Osteocyte (in vitro differentiated cells): Measurements from ENCODE around the gene ZMIZ1. TPM values are rescaled to one million over a fixed set of nuclear protein-coding genes. Genes with fewer than 3 reads are reported as not detected.

ENCODE experiments used
- DNase-seq: peaks from one replicate; pipeline ENCODE4 v3.0.0; 2021; ENCODE audit warnings: mixed read lengths; ENCODE audit not compliant: unreplicated experiment; ENCODE audit errors: extremely low spot score
- H3K27ac Mint-ChIP-seq: one replicate; pipeline ENCODE4 v1.8.0; 2021; ENCODE audit warnings: mild to moderate bottlenecking, mixed read lengths; ENCODE audit not compliant: unreplicated experiment
- H3K27me3 Mint-ChIP-seq: one replicate; pipeline ENCODE4 v1.8.0; 2021; ENCODE audit warnings: mixed read lengths; ENCODE audit not compliant: unreplicated experiment
- H3K36me3 Mint-ChIP-seq: one replicate; pipeline ENCODE4 v1.8.0; 2021; ENCODE audit warnings: mixed read lengths; ENCODE audit not compliant: unreplicated experiment
- H3K4me1 Mint-ChIP-seq: one replicate; pipeline ENCODE4 v1.8.0; 2021; ENCODE audit warnings: mixed read lengths; ENCODE audit not compliant: unreplicated experiment
- H3K4me3 Mint-ChIP-seq: one replicate; pipeline ENCODE4 v1.8.0; 2021; ENCODE audit warnings: mild to moderate bottlenecking, moderate library complexity, mixed read lengths; ENCODE audit not compliant: unreplicated experiment
- H3K9me3 Mint-ChIP-seq: one replicate; pipeline ENCODE4 v1.8.0; 2021; ENCODE audit warnings: mixed read lengths; ENCODE audit not compliant: unreplicated experiment
- total RNA-seq: library from RNA; stranded (reverse); gene quantifications from 2 replicates; pipeline ENCODE4 v1.2.1, GENCODE V29; 2021
- TF ChIP-seq, protein P1 (sequence below): fragments of 200-600 bp; sonication (generic); IDR thresholded peaks from 2 replicates; pipeline ENCODE4 v1.5.0; 2021; ENCODE audit warnings: antibody characterized with exemption, mild to moderate bottlenecking, moderate library complexity

Gene ZMIZ1
- total RNA-seq, 1 donor from 2014 or later: 90.5 TPM

DNA sequence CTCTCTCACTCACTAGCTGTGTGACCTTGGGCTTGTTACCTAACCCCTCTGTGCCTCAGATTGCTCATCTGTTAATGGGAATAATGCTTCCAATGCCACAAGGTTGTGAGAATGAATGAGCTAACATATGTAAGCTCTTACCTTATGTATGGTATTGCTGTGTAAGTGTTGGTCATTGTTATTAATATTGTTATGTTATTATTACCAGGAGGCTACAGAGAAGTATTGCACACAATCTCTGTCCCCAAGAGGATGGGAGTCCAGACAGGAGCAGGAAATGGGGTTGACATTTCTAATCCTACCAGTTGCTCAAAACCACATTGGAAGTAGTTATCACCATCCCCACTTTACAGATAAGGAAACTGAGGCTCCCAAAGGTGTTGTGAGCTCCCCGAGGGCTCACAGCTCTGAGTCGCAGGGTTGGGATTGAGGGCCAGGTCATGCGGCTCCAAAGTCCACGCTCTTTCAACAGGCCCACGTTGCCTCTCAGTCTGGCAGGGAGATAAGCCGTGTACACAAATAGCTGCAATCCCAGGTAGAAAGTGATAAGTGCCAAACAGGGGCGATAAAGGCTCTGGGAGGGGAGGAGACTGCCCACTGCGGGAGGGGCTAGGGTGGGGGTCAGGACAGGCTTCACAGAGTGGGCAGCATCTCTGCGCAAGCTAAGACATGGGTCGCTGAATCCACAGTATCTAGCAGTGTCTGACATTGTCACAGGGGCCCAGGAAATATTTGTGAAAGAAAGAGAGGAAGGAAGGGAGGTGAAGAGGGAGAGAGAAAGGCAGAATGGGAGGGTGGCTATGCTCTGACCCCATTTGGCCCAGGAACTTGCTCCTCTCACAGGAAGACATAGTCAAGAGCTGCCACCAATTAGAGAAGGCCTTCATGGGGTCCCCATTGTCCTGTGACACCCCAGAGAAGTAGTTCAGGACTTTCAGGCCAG lies 9.6 kb upstream of the ZMIZ1 start:
- DNase-seq: no peak
- Mint-ChIP-seq H3K4me1 (no peaks in the 10 kb centered on the region), H3K9me3 (no peaks in the 10 kb centered on the region), H3K36me3 (no peaks in the 10 kb centered on the region), H3K27me3 (peaks cover 8% of the 10 kb centered on the region), H3K4me3 (no peak overlapping the region), H3K27ac (no peak overlapping the region)
- TF ChIP-seq, protein P1, sequence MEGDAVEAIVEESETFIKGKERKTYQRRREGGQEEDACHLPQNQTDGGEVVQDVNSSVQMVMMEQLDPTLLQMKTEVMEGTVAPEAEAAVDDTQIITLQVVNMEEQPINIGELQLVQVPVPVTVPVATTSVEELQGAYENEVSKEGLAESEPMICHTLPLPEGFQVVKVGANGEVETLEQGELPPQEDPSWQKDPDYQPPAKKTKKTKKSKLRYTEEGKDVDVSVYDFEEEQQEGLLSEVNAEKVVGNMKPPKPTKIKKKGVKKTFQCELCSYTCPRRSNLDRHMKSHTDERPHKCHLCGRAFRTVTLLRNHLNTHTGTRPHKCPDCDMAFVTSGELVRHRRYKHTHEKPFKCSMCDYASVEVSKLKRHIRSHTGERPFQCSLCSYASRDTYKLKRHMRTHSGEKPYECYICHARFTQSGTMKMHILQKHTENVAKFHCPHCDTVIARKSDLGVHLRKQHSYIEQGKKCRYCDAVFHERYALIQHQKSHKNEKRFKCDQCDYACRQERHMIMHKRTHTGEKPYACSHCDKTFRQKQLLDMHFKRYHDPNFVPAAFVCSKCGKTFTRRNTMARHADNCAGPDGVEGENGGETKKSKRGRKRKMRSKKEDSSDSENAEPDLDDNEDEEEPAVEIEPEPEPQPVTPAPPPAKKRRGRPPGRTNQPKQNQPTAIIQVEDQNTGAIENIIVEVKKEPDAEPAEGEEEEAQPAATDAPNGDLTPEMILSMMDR: no peak

DNA sequence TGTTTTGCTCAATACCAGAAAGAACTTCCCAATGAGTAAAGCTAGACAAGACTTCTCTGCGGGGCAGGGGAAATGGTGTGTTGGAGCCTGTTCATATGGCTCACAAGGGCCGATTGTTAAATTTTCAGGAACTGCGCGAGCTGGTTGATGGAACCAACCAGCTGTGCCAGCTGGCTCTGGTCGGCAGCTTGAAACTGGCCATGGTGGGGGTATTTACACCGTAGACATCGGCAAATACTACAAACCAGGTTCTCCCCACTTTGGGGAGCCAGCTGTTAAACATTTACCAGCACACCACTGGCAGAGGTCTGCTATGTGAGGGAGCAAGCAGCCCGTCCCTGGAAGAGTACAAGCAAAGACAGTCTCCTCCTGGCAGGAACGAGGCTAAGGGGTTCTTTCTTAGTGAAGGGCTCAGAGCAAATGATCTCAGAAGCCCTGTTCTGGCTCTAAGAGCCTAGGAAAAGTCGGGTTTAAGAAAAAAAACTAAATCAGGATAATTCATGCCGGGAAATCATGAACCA lies 8.8 kb upstream of the ZMIZ1 start:
- Mint-ChIP-seq H3K27me3 (peaks cover 8% of the 10 kb centered on the region), H3K4me1 (no peaks in the 10 kb centered on the region), H3K4me3 (no peak overlapping the region), H3K36me3 (no peaks in the 10 kb centered on the region), H3K9me3 (no peaks in the 10 kb centered on the region), H3K27ac (no peak overlapping the region)
- DNase-seq: no peak
- TF ChIP-seq, protein P1: no peak

DNA sequence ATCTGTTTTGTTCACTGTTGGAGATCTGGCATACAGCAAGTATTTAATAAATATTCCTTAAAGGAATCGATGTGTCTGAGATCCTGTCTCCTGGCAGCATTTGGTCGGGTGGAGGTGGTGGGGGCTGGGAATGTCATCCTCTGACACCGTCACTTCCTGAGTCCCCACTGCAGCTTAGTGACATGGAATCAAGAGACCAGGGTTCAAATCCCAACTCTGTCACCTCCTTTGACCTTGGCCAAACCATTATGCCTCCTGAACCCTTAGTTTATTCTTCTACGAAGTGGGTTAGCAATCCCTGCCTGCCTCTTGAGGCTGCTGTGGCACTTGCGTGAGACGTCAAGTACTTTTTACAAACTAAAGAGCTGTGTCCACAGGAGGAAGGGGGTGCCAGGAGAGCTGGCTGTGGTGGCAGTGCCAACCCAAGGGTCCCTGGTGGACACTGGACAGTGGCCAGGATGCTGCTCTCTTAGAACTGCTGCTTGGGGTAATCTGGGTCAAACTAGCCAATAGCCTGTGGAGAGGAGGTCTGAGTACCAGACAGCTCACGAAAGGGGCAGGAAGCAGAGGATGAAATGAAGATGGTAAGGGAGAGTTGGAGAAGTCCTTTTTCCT lies 8.0 kb upstream of the ZMIZ1 start:
- no peaks in the 10 kb centered on the region for H3K9me3 Mint-ChIP-seq
- H3K4me1 Mint-ChIP-seq: no peaks in the 10 kb centered on the region
- DNase-seq: no peak
- no peak overlapping the region for H3K27ac Mint-ChIP-seq
- no peaks in the 10 kb centered on the region for H3K36me3 Mint-ChIP-seq
- H3K27me3 Mint-ChIP-seq: peaks cover 8% of the 10 kb centered on the region
- H3K4me3 Mint-ChIP-seq: no peak overlapping the region
- TF ChIP-seq, protein P1: no peak

DNA sequence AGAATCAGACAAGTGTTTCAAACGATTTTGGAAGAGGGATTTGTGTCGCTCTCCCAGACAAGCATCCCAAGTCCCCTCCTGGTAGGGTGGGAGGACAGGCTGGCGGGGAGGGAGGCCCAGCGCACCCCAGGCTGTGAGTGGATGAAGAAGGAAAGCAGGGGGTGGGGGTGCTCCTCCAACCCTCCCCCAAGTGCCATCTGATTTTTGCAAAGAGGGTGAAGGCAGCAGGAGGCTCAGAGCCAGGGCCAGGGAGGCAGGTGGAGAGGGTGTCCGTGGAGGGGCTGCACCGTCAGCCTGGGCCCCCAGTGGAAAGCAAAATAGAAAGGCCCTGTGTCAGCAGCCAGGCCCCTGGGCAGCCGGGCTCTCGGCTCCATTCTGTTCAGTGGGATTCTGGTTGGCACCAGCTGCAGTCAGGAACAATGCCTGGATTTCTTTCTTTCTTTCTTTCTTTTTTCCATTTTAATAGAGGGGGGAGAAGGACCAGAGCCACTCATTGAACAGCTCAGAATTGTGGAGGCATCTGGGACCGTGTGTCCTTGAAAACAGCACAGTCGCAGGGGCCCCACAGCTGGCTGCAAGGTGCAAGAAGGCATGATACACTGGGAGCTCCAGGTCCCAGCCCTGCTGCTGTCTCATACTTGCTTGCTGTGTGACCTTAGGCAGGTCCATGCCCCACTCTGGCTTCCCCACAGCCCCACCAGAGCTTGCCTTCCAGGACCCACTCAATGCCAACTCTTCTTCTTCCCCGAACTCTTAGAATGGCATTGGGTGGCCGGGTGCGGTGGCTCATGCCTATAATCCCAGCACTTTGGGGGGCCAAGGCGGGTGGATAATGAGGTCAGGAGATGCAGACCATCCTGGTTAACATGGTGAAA lies 7.1 kb upstream of the ZMIZ1 start:
- TF ChIP-seq, protein P1: no peak
- Mint-ChIP-seq H3K36me3 (no peaks in the 10 kb centered on the region), H3K27me3 (peaks cover 8% of the 10 kb centered on the region), H3K4me3 (no peak overlapping the region), H3K27ac (no peak overlapping the region), H3K9me3 (no peaks in the 10 kb centered on the region), H3K4me1 (peaks cover under 1% of the 10 kb centered on the region)
- no peak for DNase-seq
